GM18520 (cell line): ENCODE results near the gene GAS2L2.

ENCODE experiments used
- ATAC-seq: cut with Tn5 transposase; IDR thresholded peaks from one replicate; pipeline ENCODE4 v1.9.1; 2021; ENCODE audit not compliant: unreplicated experiment

The GAS2L2 gene

GRCh38 chr17:35748341-35748841, 4.6 kb downstream of the GAS2L2 start:
- ATAC-seq: no peak

- no peak for ATAC-seq
These were observed 5.5 kb downstream of the GAS2L2 start for GRCh38 chr17:35747540-35748017.

- ATAC-seq: no peak
These were observed 7.2 kb downstream of the GAS2L2 start for GRCh38 chr17:35745749-35746320.

GRCh38 chr17:35745246-35745645, 7.8 kb downstream of the GAS2L2 start:
- no peak for ATAC-seq

GRCh38 chr17:35744830-35745229, 8.2 kb downstream of the GAS2L2 start:
- ATAC-seq: no peak

- no peak for ATAC-seq
These were observed 9.3 kb downstream of the GAS2L2 start for GRCh38 chr17:35743626-35744328.

- no peak for ATAC-seq
These were observed 10.1 kb downstream of the GAS2L2 start for GRCh38 chr17:35742896-35743477.

GRCh38 chr17:35742496-35742895, 10.5 kb downstream of the GAS2L2 start:
- ATAC-seq: no peak

DNA sequence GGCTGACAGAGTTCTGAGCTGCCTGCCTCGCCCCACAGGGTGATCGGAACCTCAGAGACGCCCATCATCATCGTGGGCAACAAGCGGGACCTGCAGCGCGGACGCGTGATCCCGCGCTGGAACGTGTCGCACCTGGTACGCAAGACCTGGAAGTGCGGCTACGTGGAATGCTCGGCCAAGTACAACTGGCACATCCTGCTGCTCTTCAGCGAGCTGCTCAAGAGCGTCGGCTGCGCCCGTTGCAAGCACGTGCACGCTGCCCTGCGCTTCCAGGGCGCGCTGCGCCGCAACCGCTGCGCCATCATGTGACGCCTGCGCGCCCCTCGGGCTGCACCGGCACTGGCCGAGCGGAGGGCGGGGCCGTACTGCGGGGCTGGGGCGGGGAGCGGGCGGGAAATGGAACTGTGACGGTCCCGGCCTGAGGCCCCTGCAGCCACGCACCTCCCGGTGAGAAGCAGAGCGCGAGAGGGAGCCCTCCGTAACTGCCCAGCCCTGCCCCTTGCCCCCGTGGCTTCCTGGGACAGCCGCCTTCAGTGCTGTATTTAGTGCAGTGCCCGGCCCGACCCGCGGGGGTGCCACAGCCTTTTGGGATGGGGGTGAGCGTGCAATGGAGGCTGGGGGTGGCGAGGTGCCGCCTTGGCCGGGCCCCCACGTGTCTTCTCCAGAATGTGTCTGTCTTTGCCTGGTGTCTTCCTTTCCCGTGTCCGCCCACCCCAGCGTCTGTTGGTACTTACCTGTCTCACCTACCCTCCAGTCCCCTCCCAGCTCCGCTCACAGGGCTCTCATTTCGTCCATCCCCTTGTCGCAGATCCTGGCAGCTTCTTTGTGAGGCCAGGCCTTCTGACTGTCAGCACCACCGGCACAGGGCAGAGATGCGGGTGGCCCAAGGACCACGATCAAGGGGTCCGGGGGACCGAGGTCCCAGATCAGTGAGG, 11.8 kb downstream of the GAS2L2 start:
- no peak for ATAC-seq

DNA sequence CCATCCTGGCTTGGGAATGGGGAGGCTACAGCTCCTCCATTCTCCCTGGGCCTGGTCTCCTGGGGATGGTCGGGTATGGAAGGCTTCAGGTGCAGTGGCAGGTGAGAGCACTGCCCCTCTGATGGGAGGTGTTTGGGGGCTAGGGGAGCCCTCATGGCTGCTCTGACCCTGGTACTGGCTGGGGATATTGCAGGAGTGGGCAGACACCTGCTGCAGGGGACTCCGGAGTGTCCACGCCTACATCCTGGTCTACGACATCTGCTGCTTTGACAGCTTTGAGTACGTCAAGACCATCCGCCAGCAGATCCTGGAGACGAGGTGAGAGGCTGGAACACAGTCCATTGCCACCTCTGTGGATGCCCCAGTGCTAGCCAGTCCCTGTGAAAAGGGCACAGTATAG, 12.8 kb downstream of the GAS2L2 start:
- ATAC-seq: no peak

DNA sequence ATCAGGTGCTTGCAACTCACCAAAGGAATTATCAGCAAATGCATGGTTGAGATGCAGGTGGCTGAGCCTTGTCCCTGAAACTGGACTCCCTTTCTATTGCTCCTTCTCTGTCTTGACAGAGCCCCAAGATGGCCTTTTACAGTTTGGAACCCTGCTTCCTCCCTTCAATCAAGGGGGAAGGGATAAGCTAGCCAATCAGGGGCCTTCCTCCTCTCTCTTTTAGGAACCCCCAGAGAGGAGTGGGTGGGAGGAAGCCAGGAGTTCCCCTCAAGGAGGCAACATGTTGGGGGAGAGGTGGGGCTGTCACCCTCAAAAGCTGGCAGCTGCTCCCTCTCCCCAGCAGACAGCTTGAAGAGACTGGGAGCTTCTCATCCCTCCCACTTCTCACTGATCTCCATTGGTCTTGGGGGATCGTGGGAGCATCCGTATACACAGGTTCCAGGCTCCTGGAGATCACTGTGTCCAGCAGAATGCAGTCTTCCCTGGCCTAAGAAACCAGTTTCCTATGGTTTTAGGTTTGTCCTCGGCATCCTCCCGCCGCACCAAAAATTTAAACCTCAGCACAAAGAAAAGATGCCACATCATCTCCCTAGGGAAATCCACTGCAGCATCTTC, 14.4 kb downstream of the GAS2L2 start:
- ATAC-seq: no peak

- no peak for ATAC-seq
These were observed 16.8 kb downstream of the GAS2L2 start for GRCh38 chr17:35736236-35736635.

DNA sequence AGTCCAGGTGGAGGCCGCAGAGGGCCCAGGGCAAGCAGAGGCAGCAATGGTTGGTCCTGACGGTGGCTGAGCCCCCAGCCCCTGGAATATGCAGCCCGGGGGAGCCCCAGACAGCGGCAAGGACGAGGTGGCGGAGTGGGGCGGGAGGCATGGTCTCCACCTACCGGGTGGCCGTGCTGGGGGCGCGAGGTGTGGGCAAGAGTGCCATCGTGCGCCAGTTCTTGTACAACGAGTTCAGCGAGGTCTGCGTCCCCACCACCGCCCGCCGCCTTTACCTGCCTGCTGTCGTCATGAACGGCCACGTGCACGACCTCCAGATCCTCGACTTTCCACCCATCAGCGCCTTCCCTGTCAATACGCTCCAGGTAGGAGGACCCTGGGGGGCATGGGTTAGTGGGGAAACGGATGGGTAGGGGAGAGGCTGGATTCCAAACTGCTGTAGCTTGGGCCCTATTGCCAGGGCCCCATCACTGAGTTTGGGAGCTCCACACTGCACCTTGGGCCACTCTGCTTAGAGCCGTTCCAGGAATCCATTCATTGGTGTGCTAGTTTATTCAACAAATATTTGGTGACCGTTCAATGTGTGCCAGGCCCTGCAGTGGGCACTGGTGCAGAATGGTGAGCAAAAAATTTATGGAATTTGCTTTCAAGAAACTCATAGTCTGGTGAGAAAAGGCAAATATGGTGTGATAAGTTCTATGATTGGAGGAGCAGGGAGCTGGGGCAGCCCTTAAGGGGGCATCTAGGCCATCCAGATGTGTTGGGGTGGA, 17.8 kb downstream of the GAS2L2 start:
- ATAC-seq: no peak

GRCh38 chr17:35734396-35734795, 18.6 kb downstream of the GAS2L2 start:
- ATAC-seq: no peak

DNA sequence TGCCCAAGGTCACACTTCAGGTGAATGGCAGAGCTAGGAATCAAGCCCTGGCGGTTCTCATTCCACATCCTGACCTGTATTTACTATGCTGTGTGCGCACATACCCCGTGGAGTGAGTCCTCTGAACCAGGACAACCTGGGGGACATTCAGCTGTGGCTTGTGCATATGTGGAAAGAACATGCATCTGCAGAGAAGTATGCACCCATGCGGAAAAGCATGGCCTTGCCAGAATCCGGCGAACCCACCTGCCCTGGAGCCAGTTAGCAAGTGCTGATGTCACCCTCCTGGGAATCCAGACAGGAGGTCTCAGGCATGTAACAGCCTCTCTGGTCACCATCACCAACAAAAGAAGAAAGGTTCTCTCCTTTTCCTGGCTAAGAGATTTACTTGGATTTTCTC, 19.7 kb downstream of the GAS2L2 start:
- no peak for ATAC-seq

DNA sequence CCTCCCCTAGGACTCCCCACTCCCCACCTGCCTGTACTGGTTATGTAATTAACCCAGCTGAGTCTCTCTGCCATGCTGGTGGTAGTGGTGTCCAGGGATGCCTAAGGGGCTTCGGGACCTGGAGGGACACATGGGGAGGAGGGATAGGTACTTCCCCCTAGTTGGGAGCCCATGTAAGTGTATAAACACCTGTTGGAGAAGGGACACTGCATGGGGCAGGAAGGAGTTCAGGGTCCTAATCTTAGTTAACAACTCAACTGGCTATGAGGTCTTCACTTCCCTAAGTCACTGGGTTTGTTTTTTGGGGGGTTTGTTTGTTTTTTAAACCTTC, 20.3 kb downstream of the GAS2L2 start:
- no peak for ATAC-seq

- no peak for ATAC-seq
These were observed 20.9 kb downstream of the GAS2L2 start for GRCh38 chr17:35731917-35732805.

- no peak for ATAC-seq
These were observed 21.7 kb downstream of the GAS2L2 start, which contains the start of gene RASL10B for GRCh38 chr17:35731239-35731916. TSS of gene RASL10B (plus strand) at chr17:35731639. CDS start at chr17:35735185, 3,546 bp downstream.
